ENCODE data around the gene SPHK2. TPM values are rescaled to one million over a fixed set of nuclear protein-coding genes. Genes with fewer than 3 reads are reported as not detected.
"Not testable (repeated sequence)": the region's sequence is repeated elsewhere in the genome, so short reads cannot be mapped to it uniquely, and the experiment has no call there.

The SPHK2 gene
- total RNA-seq, 1 donor from 2014 or later, result 13.0 TPM

DNA sequence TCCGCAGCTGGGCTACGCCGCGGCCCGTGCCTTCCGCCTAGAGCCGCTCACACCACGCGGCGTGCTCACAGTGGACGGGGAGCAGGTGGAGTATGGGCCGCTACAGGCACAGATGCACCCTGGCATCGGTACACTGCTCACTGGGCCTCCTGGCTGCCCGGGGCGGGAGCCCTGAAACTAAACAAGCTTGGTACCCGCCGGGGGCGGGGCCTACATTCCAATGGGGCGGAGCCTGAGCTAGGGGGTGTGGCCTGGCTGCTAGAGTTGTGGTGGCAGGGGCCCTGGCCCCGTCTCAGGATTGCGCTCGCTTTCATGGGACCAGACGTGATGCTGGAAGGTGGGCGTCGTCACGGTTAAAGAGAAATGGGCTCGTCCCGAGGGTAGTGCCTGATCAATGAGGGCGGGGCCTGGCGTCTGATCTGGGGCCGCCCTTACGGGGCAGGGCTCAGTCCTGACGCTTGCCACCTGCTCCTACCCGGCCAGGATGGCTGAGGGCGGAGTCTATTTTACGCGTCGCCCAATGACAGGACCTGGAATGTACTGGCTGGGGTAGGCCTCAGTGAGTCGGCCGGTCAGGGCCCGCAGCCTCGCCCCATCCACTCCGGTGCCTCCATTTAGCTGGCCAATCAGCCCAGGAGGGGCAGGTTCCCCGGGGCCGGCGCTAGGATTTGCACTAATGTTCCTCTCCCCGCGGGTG is 10.4 kb downstream of the SPHK2 start:
- no peak for DNase-seq (ENCODE audit: low read depth)
- H3K4me3 ChIP-seq (ENCODE audit: low read depth, low read length), result no peak overlapping the region
- TF ChIP-seq, protein P1, sequence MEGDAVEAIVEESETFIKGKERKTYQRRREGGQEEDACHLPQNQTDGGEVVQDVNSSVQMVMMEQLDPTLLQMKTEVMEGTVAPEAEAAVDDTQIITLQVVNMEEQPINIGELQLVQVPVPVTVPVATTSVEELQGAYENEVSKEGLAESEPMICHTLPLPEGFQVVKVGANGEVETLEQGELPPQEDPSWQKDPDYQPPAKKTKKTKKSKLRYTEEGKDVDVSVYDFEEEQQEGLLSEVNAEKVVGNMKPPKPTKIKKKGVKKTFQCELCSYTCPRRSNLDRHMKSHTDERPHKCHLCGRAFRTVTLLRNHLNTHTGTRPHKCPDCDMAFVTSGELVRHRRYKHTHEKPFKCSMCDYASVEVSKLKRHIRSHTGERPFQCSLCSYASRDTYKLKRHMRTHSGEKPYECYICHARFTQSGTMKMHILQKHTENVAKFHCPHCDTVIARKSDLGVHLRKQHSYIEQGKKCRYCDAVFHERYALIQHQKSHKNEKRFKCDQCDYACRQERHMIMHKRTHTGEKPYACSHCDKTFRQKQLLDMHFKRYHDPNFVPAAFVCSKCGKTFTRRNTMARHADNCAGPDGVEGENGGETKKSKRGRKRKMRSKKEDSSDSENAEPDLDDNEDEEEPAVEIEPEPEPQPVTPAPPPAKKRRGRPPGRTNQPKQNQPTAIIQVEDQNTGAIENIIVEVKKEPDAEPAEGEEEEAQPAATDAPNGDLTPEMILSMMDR (conservative IDR thresholded peaks at IDR 0.05; ENCODE audit: low read depth, low read length), result no peak

GRCh38 chr19:48630296-48631063 is 11.2 kb downstream of the SPHK2 start:
- TF ChIP-seq, protein P1 (conservative IDR thresholded peaks at IDR 0.05; ENCODE audit: low read depth, low read length), result no peak
- H3K4me3 ChIP-seq (ENCODE audit: low read depth, low read length), result no peak overlapping the region
- DNase-seq (ENCODE audit: low read depth), result no peak

GRCh38 chr19:48631225-48631624 is 11.9 kb downstream of the SPHK2 start:
- TF ChIP-seq, protein P1 (conservative IDR thresholded peaks at IDR 0.05; ENCODE audit: low read depth, low read length), result no peak
- no peak overlapping the region for H3K4me3 ChIP-seq (ENCODE audit: low read depth, low read length)
- DNase-seq (ENCODE audit: low read depth), result no peak

- not testable (repeated sequence) for H3K4me3 ChIP-seq (ENCODE audit: low read depth, low read length); DNase-seq (ENCODE audit: low read depth)
Measured at GRCh38 chr19:48632286-48632685, 13.0 kb downstream of the SPHK2 start.

GRCh38 chr19:48632692-48633147 is 13.4 kb downstream of the SPHK2 start:
- TF ChIP-seq, protein P1 (conservative IDR thresholded peaks at IDR 0.05; ENCODE audit: low read depth, low read length), result no peak

GRCh38 chr19:48633148-48634035 is 14.1 kb downstream of the SPHK2 start:
- H3K4me3 ChIP-seq (ENCODE audit: low read depth, low read length), result peak overlapping the region; percentile 45
- TF ChIP-seq, protein P1 (conservative IDR thresholded peaks at IDR 0.05; ENCODE audit: low read depth, low read length), result no peak
- no peak for DNase-seq (ENCODE audit: low read depth)

More at GRCh38 chr19:48632692-48633147, 13.4 kb downstream of the SPHK2 start:
- DNase-seq (ENCODE audit: low read depth), result no peak
- H3K4me3 ChIP-seq (ENCODE audit: low read depth, low read length), result no peak overlapping the region

DNA sequence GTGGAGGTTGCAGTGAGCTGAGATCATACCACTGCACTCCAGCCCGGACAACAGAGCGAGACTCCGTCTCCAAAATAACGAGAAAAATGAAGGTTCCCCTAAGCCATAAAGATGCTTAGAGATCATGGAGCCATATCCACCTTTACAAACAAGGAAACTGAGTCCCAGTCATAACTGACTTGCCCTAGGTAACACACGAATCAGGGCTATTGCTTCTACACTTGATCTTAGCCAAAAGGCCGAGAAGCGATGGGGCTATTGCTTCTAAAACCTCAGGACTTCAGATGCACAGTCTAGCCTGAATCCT is 14.7 kb downstream of the SPHK2 start:
- DNase-seq (ENCODE audit: low read depth), result no peak

More for the DNA sequence above, 14.7 kb downstream of the SPHK2 start:
- H3K4me3 ChIP-seq (ENCODE audit: low read depth, low read length), result peak overlapping the region; percentile 45
- TF ChIP-seq, protein P1 (conservative IDR thresholded peaks at IDR 0.05; ENCODE audit: low read depth, low read length), result no peak

Measured in epithelial cell of proximal tubule (primary cell).